Cortex of kidney (tissue), 1 donor: ENCODE results near the gene MTR.
"Not testable (repeated sequence)": the region's sequence is repeated elsewhere in the genome, so short reads cannot be mapped to it uniquely, and the experiment has no call there.

Source experiments
- DNase-seq: peaks from one replicate; lab custom pipeline; 2025; lab: John Stamatoyannopoulos, UW

The MTR gene

DNA sequence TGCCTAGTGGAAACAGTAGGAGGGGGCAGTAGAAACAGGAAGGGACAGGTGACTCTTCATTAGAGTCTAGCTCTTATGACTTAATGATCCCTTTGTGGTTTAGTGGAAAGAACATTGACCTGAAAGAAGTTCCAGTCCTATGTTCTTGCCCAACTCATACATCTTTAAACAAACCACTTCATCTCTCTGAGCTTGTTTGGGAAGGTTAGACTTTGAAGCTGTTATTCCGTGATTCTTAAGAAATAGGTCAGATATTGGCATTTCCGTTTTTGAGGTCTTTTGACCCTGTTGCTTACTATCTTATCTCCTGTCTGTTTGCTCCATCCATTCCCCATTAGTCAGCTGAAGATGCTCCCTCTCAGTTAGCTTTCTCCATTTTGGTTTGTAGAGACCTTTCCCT is 38.5 kb downstream of the MTR start:
- DNase-seq: no peak

DNA sequence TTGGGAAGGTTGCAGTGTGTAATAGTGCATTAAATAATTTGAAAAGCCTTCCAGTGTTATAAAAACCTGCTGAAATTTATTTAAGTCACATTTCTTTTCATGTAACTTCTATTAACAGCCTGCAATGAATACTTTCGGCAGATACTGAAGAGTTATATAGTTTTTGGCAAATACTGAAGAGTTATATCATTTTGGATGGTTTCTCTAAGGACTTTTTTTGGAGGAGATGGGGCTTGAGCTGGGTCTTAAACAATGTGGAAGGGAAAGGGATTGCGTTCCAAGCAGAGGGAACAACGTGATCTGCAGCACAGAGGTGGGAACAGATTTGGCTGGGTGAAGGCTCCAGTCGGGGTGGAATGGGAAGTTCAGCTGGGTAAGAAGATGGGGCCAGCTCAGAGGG is 39.8 kb downstream of the MTR start:
- no peak for DNase-seq

DNA sequence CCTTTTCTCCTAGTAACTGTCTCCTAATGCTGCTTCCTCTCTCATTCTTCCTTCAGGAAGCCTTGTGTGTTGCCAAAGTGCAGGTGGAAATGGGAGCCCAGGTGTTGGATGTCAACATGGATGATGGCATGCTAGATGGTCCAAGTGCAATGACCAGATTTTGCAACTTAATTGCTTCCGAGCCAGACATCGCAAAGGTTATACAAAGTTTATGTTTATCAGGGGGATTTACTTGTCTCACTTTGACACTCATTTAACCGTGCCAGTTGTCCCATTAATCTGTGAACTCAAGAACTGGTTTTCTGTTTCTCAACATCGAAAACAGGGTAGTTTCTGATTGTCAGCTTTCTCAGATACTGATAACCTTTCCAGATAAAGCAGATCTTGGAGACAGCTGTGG is 40.4 kb downstream of the MTR start:
- no peak for DNase-seq

DNA sequence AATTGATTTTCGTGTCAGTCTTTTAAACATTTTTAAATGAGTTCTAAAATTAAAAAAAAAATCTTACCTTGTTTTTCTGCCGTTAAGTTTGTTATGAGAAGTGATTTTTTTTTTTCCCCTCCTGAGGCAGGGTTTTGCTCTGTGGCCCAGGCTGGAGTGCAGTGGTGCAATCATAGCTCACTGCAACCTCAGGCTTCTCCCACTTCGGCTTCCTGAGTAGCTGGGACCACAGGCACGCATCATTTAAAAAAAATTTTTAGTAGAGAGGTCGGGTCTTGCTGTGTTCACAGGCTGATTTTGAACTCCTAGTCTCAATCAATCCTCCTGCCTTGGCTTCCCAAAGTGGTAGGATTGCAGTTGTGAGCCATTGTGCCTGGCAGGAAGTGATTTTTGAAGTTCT is 41.1 kb downstream of the MTR start:
- no peak for DNase-seq

DNA sequence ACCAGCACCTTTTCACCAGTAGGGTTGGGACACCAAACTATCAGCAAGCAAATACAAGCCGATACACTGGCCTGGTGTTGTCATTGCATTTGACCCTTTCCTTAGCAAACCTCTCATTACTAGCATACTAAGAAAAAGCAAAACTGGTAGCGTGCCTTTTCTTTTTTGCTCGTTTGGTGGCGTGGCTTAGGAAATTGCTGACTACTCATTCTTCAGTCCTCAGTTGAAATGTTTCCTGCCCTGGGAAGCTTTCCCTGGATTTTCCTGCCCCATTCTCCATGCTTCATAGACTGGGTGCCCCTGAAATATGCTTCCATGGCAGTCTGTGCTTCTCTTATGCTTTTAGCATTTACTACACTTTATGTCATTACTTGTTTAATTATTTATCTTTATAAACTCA is 42.0 kb downstream of the MTR start:
- no peak for DNase-seq

DNA sequence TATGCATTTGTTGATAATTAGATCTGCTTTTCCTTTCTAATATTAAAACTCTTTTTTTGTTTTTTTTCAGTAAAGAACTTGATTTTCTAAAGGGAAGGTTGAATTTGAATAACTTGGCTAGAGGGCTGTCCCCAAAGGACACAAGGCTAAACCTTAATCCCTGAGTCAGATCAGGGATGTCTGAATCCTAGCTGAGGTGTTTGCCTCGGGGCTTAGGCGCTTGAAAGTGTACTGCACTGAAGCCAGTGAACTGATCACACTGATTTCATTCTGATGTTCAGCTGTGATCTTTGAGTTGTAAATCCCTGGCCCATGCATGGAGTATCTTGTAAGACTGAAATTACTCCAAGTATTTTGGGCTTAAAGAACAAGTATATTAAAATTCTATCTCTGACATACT is 42.8 kb downstream of the MTR start:
- no peak for DNase-seq

DNA sequence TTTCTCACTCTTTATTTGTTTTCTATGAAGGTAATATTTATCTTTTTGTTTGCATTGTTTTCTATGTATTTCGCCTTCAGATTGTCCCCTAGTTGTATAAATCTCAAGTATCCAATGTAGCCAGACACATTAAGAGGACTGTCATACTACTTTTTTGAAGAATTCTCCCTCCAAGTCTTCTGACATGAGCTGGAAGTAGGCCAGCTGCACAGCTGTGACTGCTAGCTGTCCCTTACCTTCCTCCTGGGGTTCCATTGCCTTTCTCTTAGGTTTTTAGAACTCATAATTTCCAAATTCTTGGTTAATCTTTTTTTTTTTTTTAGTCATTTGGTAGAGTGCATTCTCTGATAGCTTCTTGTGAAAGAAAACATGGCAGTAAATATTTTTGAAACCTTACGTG is 46.2 kb downstream of the MTR start:
- DNase-seq: no peak

DNA sequence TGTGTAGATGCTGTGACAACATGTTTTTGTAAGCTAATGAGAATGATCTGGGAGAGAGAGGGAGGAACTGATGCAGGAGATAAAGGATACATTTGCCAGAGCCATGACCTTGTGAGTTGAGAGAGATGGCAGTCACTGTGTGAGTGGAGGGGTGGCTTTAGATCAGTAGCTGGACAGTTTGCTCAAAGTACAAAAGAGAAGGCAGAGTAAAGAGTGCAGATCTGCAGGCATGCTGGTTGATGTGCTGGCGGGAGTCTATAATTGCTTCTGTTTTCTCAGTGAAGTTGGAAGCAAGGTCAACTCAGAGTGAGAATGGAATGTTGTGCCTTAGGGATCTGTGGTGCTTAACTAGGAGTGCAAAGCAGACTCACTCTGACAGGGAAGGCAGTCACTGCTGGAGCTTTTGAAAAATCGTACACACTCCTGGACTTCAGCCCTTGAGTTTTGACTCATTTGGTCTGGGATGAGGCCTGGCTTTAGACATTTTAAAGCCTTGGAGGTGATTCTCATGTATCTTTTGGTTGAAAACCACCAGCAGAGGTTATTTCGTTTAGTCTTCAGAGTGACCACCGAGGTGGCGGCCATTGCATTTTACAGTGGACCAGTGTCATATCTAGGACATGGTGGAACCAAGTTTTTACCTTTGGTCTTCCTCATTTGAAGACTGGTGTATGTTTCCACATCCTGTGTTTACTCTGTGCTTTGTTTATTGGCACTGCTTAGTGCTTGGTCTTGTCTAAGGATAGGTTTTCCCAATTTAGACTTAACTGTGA is 49.6 kb downstream of the MTR start:
- DNase-seq: no peak

DNA sequence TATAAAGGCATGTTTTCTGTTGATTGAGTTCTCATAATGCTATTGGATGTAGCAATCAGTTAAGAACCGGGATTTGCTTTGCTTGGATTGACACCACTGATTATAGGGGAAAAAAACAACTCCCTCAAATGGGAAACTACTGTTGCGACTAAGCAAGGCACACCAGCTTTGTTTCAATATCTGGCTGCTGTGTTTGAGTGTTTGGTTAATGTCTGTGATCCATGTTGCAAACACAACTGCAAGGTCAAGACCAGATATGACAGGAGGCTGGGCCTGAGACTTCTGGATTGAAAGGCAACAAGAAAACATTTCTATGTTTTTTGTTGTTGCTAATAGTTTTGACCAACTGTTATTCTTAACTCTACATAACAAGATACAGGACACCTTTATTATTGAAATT is 50.7 kb downstream of the MTR start:
- no peak for DNase-seq

DNA sequence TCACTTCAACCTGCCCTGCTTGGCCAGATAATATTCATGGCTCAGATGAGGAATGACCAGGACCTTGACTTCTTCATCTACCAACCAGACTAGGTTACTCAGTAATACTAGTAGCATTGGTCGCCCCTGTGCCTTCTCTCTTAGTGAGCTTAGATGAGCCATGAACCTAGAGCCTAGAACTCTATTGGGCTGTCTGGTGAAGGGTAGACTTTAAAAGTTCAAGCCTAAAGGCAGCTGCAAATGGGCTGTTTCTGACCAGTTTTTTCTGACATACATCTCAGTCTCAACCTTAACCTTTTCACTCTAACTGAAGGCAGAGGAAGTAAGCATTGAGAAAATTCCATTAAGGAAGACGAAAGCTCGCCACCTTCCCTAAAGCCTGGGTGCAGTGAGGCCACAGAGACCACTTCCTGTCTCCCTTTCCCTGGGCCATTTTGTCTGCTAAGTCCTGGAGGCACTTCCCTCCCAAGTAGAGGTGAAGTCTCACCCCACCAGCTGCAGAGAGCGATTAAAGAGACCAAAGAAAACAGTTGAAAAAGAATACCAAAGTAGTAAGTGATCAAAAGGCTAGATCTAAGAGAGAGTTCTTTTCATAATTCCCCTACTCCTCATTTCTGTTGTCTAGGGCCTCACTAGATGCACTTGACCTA is 53.3 kb downstream of the MTR start:
- DNase-seq: no peak

DNA sequence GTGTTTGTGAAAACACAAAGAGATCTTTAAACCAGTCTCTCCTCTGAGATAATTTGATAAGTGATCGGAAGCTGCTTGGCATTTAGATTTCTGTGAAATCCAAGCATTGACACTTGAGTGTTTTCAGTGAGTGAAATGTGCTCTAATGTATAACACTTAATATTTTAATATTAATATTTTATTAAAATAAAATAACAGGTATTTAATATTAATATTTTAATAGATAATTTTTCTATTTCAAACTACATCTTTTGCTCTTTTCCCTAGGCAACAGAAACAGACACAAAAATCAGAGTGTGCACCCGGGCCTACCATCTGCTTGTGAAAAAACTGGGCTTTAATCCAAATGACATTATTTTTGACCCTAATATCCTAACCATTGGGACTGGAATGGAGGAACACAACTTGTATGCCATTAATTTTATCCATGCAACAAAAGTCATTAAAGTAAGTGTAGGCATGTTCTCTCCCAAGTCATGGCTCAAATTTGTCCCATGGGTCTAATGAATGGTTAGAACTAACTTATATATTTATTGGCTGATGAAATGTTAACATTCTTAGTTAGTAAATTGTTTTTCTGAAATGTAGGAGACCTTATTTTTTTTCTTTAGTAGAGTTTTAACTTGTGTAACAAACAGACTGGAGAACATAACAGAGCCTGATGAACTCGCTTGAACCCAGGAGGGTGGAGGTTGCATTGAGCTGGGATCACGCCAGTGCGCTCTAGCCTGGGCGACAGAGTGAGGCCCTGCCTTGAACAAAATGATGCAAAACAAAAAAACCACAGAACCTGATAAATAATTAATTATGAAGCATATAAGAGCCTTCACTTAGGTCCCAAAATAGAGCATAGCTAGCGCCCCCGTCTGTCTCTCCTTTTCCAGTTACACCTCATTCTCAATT is 55.2 kb downstream of the MTR start:
- DNase-seq: no peak

DNA sequence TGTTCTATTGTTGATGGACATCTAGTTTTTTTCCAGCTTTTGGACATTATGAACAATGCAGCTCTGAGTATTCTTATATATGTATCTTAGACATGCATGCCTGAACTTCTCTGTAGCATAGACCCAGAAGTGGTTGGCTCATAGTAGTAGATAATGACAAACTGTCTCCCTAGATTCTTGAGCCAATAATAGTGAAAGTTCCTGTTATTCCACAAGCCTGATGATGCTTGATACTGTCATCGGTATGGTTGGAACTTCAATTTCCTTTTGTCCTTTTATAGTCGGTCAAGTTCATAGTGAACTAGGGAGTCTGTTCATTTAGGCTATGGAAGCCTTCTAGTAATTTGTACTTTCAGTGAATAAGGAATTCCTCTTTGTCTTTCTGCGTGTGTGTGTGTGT is 56.8 kb downstream of the MTR start:
- no peak for DNase-seq

DNA sequence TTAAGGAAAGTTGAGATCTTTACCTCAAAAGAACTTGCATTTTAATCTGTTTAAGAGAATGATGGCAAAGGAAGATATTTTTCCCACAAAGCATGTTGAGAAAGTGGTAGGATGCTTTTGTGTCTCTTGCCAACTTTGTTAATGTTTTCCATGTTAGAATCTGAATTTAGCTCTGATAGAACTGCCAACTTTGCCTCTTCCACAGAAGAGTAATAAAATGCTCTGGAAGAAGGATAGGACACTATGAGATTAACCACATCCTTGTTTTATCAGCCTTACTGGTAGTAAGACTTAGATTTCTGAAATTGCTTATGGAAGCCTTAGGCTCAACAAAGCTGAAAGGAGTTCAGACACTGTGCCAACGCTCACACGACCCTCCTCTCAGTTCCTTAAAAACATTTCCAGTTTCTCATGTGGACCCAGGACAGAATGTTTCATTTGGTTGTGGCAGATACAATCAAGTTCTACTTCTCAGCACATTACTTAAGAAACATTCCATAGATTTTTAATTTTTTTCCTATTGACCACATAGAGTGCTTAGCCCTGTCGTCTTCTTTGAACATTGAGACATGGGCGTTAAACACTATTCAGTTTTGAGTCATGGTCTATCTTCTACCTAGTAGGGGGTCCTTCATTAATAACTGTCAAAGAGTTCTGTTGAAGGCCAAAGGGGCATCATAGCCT is 59.0 kb downstream of the MTR start:
- DNase-seq: no peak

DNA sequence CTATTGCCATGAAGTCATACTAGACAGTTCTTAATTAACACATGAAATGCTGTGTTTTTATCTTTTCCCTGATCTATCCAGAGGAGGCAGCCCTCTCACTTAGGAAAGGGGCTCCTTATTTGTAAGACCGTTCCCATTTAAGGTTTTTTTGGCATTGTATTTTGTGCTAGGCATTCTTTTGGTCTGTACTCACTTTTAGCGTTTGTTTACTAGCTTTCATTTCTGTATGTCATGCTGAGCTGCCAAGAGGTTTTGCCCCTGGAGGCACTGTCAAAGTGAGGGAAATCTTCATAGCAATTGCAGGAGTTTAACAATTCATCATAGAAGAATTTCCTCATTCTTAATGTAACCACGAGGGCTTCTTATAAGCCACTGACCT is 59.5 kb downstream of the MTR start:
- DNase-seq: no peak

DNA sequence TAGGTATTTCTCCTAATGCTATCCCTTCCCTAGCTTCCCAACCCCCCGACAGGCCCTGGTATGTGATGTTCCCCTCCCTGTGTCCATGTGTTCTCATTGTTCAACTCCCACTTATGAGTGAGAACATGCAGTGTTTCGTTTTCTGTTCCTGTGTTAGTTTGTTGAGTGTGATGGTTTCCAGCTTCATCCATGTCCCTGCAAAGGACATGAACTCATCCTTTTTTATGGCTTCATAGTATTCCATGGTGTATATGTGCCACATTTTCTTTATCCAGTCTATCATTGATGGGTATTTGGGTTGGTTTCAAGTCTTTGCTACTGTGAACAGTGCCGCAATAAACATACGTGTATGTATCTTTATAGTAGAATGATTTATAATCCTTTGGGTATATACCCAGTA is 61.6 kb downstream of the MTR start:
- not testable (repeated sequence) for DNase-seq

DNA sequence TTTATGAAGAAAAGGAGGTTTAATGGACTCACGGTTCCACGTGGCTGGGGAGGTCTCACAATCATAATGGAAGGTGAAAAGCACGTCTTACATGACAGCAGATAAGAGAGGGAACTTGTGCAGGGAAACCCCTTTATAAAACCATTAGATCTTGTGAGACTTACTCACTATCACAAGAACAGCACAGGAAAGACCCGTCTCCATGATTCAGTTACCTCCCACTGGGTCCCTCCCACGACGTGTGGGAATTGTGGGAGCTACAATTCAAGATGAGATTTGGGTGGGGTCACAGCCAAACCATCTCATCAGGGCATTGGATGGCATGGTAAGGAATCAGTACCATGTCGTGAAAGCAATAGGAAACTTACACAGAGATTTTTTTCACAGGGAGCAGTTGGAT is 63.1 kb downstream of the MTR start:
- DNase-seq: no peak

DNA sequence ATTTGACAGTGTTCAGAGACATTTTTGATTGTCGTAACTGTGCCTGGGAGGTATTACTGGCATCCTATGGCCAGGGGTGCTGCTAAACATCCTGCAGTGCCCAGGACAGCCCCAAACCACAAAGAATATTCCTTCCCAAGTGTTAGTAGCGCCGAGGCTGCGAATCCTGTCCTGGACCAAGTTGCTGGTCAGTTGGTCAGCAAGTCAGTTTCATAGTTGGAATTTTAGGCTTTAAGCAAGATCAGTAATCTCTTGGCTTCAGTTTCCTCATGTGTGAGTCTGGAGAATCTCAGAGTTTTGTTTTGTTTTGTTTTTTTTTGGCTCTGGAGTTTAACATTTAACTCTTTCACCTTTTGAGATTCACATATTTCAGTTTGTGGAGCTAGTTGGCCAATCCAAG is 65.0 kb downstream of the MTR start:
- DNase-seq: no peak

DNA sequence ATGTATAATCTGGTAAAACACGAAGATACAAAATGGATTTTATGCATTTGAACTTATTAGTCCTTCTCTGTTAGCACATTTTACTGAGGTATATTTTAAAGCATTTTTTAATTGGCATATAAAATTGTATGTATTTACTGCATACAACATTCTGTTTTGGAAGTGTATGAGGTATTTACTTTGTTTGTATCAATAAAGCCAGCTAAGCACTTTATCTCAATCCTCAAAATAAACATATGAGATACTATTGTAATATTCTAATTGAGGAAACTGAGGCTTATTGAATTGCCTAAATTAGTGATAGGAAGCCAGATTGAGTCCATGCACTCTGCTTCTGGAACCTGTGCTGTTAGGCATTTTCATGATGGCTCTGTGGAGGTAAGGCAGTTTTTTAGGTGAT is 65.6 kb downstream of the MTR start:
- no peak for DNase-seq

DNA sequence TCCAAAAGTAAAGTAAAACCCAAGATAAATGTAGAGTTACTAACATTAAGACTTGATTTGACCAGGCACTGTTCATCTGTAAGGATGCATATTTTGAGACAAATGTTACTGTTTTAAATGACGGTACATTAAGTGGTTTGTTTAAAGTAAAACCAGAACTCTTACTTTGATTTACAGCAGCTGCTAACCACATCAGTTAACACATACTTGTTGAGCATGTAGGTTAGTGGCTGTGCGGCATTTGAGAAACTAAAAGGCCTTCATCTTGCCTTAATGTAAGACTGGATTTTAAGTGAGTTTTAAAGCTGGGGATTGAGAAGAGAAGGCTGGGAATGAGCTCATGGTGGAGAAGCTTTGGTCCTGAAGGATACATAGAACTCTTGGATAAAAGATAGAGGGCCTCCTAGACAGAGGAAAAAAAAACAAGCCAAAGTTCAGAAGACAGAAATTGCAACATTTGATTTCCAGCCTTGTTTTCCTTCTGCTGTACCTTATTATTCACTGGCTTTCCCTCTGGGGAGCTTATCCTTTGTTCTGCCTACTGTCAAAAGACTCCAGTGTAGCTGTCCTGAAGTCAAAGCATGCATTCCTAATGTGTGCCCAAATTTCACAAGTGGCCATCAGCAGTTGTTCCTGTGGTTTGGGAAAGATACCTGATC is 66.6 kb downstream of the MTR start:
- DNase-seq: no peak

DNA sequence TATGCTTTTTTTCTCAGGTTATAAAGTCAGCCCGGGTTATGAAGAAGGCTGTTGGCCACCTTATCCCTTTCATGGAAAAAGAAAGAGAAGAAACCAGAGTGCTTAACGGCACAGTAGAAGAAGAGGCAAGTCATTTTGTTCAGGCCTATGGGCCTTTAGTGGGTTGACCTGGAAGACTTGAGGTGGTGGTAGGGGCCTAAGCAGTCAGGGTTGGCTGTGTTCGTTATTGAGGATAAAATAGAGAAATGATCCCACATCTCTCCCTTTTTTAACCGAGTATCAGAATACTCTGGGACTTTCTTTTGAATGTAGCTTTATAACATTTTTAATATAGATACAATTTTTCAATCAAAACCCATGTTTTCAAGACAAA is 67.1 kb downstream of the MTR start:
- no peak for DNase-seq

DNA sequence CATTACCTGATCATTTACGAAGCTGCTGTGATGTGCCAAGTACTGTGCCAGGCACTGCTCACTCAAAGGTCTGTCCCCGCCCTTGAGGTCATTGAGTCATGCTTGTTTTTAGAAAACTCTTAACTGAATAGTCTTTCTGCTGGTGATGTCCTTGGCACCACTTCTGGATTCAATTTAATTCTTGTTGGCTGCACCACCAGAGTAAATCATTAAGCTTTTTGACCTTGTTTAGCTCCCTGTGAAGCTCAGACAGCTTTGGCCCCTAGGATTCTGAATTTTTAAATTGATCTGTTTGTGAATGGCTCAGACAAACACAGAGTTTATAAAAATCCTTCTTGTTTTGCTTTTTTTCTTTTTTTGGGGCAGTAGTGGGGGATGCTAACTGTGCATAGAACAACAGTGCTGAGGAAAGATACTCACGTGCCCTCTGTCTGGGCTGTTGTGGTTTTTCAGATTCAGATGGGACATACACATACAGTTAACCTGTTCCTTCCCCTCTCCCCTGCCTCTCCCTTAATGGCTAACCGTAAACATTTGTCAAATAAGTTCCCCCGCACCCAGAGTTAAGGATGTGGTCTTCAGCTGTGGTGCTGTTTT is 67.6 kb downstream of the MTR start:
- DNase-seq: no peak

DNA sequence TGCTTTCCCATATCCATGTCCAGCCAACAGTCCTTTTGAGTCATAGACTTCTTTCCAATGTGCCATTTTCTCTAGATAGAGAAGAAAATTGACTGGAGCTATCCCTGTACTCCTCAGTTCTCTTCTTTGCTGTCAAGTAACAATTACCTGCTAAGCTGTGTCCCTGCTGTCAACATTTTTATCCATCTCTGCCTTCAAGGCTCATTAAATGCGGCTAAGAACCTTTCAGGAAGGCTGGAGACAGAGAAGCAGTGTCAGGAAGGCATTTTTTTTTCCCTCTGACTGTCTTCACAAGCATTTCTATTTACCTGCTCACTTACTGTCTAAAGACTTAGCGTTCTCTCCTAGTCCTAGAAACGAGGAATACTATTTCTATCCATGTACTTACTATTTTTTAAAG is 69.1 kb downstream of the MTR start:
- DNase-seq: no peak
